Keratinocyte (primary cell): Measurements from ENCODE around the gene SLC8A1. TPM values are rescaled to one million over a fixed set of nuclear protein-coding genes. Genes with fewer than 3 reads are reported as not detected.

Experiments
- DNase-seq: peaks from one replicate; pipeline ENCODE4 v3.0.0-alpha.2; 2011; ENCODE audit warnings: low read depth, missing footprints, low spot score
- FAIRE-seq: peaks from 2 replicates; lab custom pipeline; 2011; peaks lifted over from hg19 to GRCh38; lab: Jason Lieb, UNC
- H2AFZ ChIP-seq: 2 replicates; pipeline ENCODE4 v1.6.0; 2012; ENCODE audit warnings: low read length, control low read depth, inconsistent platforms; ENCODE audit not compliant: control insufficient read depth
- H3K27ac ChIP-seq: 2 replicates; pipeline ENCODE4 v1.5.1; 2011; ENCODE audit warnings: low read length; ENCODE audit not compliant: control insufficient read depth, insufficient read depth
- H3K27me3 ChIP-seq: 3 replicates; pipeline ENCODE4 v1.6.0; 2011; ENCODE audit warnings: low read length; ENCODE audit not compliant: control insufficient read depth, insufficient read depth; ENCODE audit errors: extremely low read depth
- H3K36me3 ChIP-seq, 2 experiments: 2 replicates in 1 of 2; 3 replicates in 1 of 2; pipeline ENCODE4 v1.5.1; 2011; ENCODE audit warnings: low read length in 2 of 2, mild to moderate bottlenecking in 1 of 2; ENCODE audit not compliant: control insufficient read depth in 2 of 2, insufficient read depth in 2 of 2; ENCODE audit errors: extremely low read depth in 1 of 2
- H3K4me1 ChIP-seq: 3 replicates; pipeline ENCODE4 v1.5.1; 2011; ENCODE audit warnings: low read length; ENCODE audit not compliant: control insufficient read depth, insufficient read depth; ENCODE audit errors: extremely low read depth
- H3K4me2 ChIP-seq: 3 replicates; pipeline ENCODE4 v1.6.0; 2011; ENCODE audit warnings: low read depth, low read length; ENCODE audit not compliant: control insufficient read depth, insufficient read depth; ENCODE audit errors: extremely low read depth
- H3K4me3 ChIP-seq, 3 experiments: fragments of 200-600 bp in 1 of 3; sonication (generic) in 1 of 3; 2 replicates in 2 of 3; 3 replicates in 1 of 3; pipeline ENCODE4 v1.5.1; 2011 to 2016; ENCODE audit warnings: low read length in 3 of 3, mild to moderate bottlenecking in 3 of 3, control low read depth in 2 of 3, inconsistent platforms in 1 of 3, low read depth in 1 of 3, mixed read lengths in 1 of 3, mixed run types in 1 of 3, moderate library complexity in 1 of 3; ENCODE audit not compliant: control insufficient read depth in 2 of 3, insufficient read depth in 2 of 3; ENCODE audit errors: extremely low read depth in 1 of 3
- H3K79me2 ChIP-seq: 2 replicates; pipeline ENCODE4 v1.6.0; 2012; ENCODE audit warnings: low read length; ENCODE audit not compliant: control insufficient read depth, insufficient read depth
- H3K9ac ChIP-seq: 3 replicates; pipeline ENCODE4 v1.6.0; 2011; ENCODE audit warnings: low read length; ENCODE audit not compliant: control insufficient read depth, insufficient read depth; ENCODE audit errors: extremely low read depth
- H3K9me1 ChIP-seq: 3 replicates; pipeline ENCODE4 v1.6.0; 2011; ENCODE audit warnings: low read length; ENCODE audit not compliant: control insufficient read depth, insufficient read depth; ENCODE audit errors: extremely low read depth
- H3K9me3 ChIP-seq: 2 replicates; pipeline ENCODE4 v1.5.1; 2012; ENCODE audit warnings: low read depth, low read length; ENCODE audit not compliant: control insufficient read depth
- H4K20me1 ChIP-seq: 3 replicates; pipeline ENCODE4 v1.6.0; 2011; ENCODE audit warnings: low read length; ENCODE audit not compliant: control insufficient read depth, insufficient read depth; ENCODE audit errors: extremely low read depth
- EZH2 ChIP-seq: IDR thresholded peaks from one replicate; pipeline ENCODE4 v1.6.1; 2012; ENCODE audit warnings: inconsistent platforms, mild to moderate bottlenecking, low read length, moderate library complexity
- dilution Hi-C: fragments of 300-500 bp; cut with MboI; formaldehyde crosslinking; loops from one replicate; pipeline ENCODE4 v1.7.0; 2020; ENCODE audit warnings: low sequenced_read_pairs; ENCODE audit not compliant: extremely low pct_ligation_motif_present
- polyA plus RNA-seq, 5 experiments: library from polyadenylated mRNA; depleted of rRNA in 3 of 5; stranded (reverse) in 3 of 5; stranded (forward) in 1 of 5; unstranded in 1 of 5; fragments of >200 nt; gene quantifications; 1 replicate in 1 of 5; 2 replicates in 3 of 5; 3 replicates in 1 of 5; pipeline versions ENCODE4 v1.2.1 to v1.2.3, GENCODE V29; 2011 to 2012; ENCODE audit warnings: missing spikeins in 2 of 5, low read depth in 1 of 5, low replicate concordance in 1 of 5
- TF ChIP-seq, protein P1 (sequence below), 3 experiments: IDR thresholded peaks in 1 of 3; conservative IDR thresholded peaks in 1 of 3; optimal IDR thresholded peaks in 1 of 3; 2 replicates in 2 of 3; 3 replicates in 1 of 3; pipeline versions ENCODE3 to v1.5.1; 2011; ENCODE audit warnings: low read length in 3 of 3, mild to moderate bottlenecking in 3 of 3, moderate library complexity in 2 of 3, control low read depth in 1 of 3, inconsistent platforms in 1 of 3; ENCODE audit not compliant: insufficient read depth in 2 of 3; ENCODE audit errors: extremely low read depth in 1 of 3

The SLC8A1 gene
- polyA plus RNA-seq, 1 donor (not counting 4 experiments of a cell fraction or from before 2014, with no cell fraction given), result 2.7 TPM

GRCh38 chr2:40457837-40458236 lies 5.9 kb upstream of the SLC8A1 start:
- TF ChIP-seq EZH2, result no peak
- TF ChIP-seq, protein P1, sequence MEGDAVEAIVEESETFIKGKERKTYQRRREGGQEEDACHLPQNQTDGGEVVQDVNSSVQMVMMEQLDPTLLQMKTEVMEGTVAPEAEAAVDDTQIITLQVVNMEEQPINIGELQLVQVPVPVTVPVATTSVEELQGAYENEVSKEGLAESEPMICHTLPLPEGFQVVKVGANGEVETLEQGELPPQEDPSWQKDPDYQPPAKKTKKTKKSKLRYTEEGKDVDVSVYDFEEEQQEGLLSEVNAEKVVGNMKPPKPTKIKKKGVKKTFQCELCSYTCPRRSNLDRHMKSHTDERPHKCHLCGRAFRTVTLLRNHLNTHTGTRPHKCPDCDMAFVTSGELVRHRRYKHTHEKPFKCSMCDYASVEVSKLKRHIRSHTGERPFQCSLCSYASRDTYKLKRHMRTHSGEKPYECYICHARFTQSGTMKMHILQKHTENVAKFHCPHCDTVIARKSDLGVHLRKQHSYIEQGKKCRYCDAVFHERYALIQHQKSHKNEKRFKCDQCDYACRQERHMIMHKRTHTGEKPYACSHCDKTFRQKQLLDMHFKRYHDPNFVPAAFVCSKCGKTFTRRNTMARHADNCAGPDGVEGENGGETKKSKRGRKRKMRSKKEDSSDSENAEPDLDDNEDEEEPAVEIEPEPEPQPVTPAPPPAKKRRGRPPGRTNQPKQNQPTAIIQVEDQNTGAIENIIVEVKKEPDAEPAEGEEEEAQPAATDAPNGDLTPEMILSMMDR (optimal IDR thresholded peaks at IDR 0.05 in 1 of 3, IDR thresholded peaks at IDR 0.05 in 1 of 3, conservative IDR thresholded peaks at IDR 0.05 in 1 of 3; ENCODE audit: extremely low read depth in 1 of 3, insufficient read depth in 2 of 3, low read length in 3 of 3), result no peak
- H3K9ac ChIP-seq, result no peak overlapping the region
- dilution Hi-C loops, result no loop called here
- H3K4me2 ChIP-seq, result no peak overlapping the region
- no peak overlapping the region for H3K4me3 ChIP-seq
- H3K4me1 ChIP-seq, result no peaks in the 10 kb centered on the region
- H2AFZ ChIP-seq, result no peak overlapping the region
- no peak overlapping the region for H3K27ac ChIP-seq
- no peaks in the 10 kb centered on the region for H3K9me3 ChIP-seq
- no peaks in the 10 kb centered on the region for H3K79me2 ChIP-seq
- no peaks in the 10 kb centered on the region for H4K20me1 ChIP-seq
- H3K36me3 ChIP-seq, result no peaks in the 10 kb centered on the region
- H3K9me1 ChIP-seq, result no peaks in the 10 kb centered on the region
- H3K27me3 ChIP-seq, result no peaks in the 10 kb centered on the region
- DNase-seq (no peak), FAIRE-seq (no peak)

- Histone ChIP-seq H3K27ac (no peak overlapping the region), H3K4me2 (no peak overlapping the region), H4K20me1 (no peaks in the 10 kb centered on the region), H3K4me3 (no peak overlapping the region), H3K4me1 (no peaks in the 10 kb centered on the region), H3K9me1 (no peaks in the 10 kb centered on the region), H3K36me3 (no peaks in the 10 kb centered on the region), H3K79me2 (no peaks in the 10 kb centered on the region), H3K9ac (no peak overlapping the region), H3K27me3 (no peaks in the 10 kb centered on the region), H2AFZ (no peak overlapping the region), H3K9me3 (no peaks in the 10 kb centered on the region)
- DNase-seq, result no peak
- TF ChIP-seq, protein P1 (optimal IDR thresholded peaks at IDR 0.05 in 1 of 3, IDR thresholded peaks at IDR 0.05 in 1 of 3, conservative IDR thresholded peaks at IDR 0.05 in 1 of 3; ENCODE audit: extremely low read depth in 1 of 3, insufficient read depth in 2 of 3, low read length in 3 of 3), result no peak
- no peak for TF ChIP-seq EZH2
- dilution Hi-C loops, result no loop called here
- FAIRE-seq, result no peak
Measured at GRCh38 chr2:40457366-40457765, 5.5 kb upstream of the SLC8A1 start.
